Prostate gland (tissue), 2 donors: ENCODE results near the gene NSMCE4A.

Source experiments
- POLR2AphosphoS5 ChIP-seq: sonication (generic); formaldehyde crosslinking; IDR thresholded peaks from one replicate; pipeline ENCODE4 v1.6.1; 2017; ENCODE audit warnings: antibody characterized with exemption
- TF ChIP-seq, protein P1 (sequence below), 4 experiments: fragments of 200-600 bp in 2 of 4; fragments of 450-650 bp in 2 of 4; sonication (generic) in 2 of 4; IDR thresholded peaks; 1 replicate in 3 of 4; 2 replicates in 1 of 4; pipeline ENCODE4 v1.5.1; 2016 to 2019; ENCODE audit warnings: antibody characterized with exemption in 4 of 4, mild to moderate bottlenecking in 2 of 4, moderate library complexity in 2 of 4

DNA sequence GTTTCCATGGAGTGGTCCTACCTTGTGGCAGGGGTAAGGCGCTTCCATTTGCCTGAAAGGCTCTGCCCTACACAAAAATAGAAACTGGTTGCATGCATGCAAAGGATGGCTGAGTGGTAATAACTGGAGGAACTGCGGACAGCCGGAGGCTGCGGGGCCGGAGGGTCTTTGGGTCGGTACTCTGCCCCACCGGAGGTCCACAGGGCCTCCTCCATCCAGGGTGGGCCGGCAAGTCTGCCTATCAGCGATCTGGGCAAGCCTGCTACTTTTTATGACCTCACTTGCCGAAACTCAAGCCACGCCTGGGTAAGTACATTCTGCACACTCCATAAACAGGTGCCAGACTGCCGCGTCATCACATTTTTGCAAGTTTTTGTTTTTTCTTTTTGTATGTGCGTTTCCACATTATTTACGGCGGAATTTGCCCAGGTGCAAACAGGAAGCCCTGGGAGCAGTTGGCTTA is 44.0 kb upstream of the NSMCE4A start:
- TF ChIP-seq POLR2AphosphoS5: peak; percentile 47
- TF ChIP-seq, protein P1, sequence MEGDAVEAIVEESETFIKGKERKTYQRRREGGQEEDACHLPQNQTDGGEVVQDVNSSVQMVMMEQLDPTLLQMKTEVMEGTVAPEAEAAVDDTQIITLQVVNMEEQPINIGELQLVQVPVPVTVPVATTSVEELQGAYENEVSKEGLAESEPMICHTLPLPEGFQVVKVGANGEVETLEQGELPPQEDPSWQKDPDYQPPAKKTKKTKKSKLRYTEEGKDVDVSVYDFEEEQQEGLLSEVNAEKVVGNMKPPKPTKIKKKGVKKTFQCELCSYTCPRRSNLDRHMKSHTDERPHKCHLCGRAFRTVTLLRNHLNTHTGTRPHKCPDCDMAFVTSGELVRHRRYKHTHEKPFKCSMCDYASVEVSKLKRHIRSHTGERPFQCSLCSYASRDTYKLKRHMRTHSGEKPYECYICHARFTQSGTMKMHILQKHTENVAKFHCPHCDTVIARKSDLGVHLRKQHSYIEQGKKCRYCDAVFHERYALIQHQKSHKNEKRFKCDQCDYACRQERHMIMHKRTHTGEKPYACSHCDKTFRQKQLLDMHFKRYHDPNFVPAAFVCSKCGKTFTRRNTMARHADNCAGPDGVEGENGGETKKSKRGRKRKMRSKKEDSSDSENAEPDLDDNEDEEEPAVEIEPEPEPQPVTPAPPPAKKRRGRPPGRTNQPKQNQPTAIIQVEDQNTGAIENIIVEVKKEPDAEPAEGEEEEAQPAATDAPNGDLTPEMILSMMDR (IDR thresholded peaks at IDR 0.05): no peak
